IPS-NIHi7 (cell line): Measurements from ENCODE around the gene ZRANB1.

Experiments used
- DNase-seq: peaks from one replicate; pipeline ENCODE4 v3.0.0; 2012; ENCODE audit warnings: mixed read lengths; ENCODE audit errors: extremely low spot score

Gene ZRANB1

DNA sequence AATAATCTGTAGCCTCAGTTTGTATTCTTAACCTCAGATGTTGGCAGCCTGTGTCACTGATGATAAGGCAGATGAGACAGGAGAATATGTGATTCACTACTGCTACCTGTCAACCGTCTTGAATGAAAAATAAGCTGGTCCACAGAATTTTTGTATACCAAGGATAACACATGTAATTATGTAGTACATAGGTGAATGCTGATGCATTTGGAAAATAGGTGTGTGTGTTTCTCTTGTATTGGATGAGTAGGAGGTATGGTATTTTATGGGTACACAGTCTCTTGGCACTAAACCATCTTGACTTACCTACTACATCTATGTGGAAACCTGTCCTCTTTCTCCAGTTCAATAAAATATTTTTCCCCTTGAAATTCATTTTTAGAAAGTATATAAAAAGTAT, 20.7 kb upstream of the ZRANB1 start:
- no peak for DNase-seq

DNA sequence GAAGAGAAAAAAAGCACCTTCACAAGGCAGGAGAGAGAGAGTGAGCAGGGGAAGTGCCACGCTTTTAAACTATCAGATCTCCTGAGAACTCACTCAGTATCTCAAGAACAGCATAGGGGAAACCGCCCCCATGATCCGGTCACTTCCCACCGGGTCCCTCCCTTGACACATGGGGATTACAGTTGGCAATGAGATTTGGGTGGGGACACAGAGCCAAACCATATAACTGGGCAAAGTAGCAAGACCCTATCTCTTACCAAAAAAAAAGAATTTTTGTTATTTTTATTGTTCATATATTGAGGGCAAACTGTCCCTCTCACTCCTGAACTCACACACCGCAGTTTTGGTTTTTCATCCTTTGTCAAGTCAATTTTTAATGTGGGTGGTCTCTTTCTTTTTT, 18.2 kb upstream of the ZRANB1 start:
- no peak for DNase-seq

DNA sequence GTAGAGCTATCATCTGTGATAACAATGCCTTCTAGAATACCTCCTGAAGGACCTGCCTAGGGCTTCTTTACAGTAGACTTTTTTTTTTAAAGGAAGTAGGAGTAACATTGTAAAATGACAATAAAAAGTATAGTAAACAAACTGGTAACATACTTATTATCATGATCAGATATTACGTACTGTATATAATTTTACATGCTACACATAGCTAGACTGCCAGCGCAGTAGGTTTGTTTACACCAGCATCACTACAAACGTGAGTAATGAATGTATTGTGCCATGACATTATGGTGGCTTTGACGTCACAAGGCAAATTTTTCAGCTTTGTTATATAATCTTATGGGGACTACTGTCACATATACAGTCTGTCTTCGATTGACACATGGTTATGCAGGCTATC, 15.4 kb upstream of the ZRANB1 start:
- DNase-seq = no peak

DNA sequence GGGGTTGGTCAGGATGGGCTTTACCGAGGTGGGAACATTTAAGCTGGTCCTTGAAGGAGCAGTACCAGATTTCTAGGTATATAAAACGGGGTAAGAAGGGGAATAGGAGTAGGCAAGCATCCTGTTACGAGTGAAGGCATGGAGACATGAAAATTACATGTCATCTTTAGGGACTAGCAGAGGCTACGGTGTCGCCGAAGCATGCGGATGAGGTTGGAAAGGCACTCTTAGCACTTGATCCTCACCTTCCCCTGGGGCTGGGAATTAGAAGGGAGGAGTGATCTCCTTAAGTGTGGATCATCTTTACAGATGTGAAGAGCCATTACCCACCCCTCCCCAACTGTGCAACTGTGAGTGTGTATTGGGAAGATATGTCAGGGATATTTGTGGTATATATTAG, 13.8 kb upstream of the ZRANB1 start:
- DNase-seq = no peak

DNA sequence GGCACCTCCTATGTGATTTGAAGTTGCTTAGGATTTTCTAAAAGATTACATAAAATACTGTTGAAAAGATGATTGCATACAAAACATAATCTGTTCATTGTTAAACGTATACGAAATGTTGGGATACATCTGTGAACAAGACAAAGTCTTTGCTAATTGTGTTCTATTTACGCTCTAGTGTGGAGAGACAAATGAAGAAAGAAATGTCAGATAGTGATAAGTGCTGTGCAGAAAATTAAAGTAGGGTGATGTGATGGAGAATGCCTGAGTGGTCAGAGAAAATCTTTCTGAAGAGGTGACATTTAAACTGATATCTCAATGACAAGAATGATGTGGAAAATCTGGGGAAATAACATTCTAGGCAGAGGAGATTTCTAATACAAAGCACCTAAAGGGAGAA, 13.4 kb upstream of the ZRANB1 start:
- DNase-seq = no peak

DNA sequence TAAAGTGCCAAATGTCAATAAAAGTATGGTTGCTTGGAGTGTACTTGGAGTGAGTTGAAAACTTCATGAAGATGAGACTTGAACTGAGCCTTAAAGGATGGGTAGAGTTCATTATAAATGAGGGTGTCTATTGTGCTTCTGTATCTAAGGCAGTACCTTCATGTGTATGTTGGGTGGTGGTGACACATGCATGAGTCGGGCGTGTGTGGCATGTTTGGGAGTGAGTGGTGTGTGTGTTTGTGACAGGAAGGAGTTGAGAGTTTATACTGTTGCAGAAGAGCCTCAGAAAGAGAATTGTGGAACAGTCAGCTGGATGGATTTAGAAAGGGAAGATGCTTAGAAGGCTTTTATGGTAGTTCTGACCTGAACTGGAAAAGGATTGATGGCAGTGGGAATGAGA, 6.0 kb upstream of the ZRANB1 start:
- no peak for DNase-seq

DNA sequence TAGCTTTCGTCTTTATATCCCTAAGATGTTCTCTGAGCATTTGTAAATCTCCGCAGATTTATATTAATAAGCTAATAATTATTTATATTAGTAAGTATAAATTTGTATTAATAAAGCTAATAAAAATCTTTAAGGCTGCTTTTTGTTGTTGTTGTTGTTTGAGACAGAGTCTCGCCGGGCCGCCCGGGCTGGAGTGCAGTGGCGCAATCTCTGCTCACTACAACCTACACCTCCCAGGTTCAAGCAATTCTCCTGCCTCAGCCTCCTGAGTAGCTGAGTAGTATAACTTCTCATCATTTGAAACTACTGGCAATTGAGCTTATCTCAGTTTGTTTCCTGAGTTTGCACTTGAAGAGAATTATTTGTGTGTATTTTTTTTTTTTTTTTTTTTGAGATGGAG, 5.1 kb upstream of the ZRANB1 start:
- no peak for DNase-seq

DNA sequence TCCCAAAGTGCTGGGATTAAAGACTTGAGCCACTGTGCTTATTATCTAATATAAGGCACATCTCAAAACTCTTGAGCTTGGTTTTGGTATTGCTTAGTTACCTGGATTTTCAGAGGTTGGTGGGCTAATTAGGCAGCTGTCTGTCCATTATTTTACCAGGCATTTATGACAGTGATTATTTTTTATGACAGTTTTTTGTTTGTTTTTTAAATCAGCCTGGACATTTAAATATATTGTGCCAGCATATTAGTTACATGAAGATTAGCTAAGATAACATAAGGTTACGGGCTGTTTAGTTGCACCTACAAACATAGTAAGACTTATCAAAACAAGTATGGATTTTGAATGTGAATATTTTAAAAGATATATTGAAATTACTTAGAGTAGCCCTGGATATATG, 2.6 kb upstream of the ZRANB1 start:
- DNase-seq = no peak

DNA sequence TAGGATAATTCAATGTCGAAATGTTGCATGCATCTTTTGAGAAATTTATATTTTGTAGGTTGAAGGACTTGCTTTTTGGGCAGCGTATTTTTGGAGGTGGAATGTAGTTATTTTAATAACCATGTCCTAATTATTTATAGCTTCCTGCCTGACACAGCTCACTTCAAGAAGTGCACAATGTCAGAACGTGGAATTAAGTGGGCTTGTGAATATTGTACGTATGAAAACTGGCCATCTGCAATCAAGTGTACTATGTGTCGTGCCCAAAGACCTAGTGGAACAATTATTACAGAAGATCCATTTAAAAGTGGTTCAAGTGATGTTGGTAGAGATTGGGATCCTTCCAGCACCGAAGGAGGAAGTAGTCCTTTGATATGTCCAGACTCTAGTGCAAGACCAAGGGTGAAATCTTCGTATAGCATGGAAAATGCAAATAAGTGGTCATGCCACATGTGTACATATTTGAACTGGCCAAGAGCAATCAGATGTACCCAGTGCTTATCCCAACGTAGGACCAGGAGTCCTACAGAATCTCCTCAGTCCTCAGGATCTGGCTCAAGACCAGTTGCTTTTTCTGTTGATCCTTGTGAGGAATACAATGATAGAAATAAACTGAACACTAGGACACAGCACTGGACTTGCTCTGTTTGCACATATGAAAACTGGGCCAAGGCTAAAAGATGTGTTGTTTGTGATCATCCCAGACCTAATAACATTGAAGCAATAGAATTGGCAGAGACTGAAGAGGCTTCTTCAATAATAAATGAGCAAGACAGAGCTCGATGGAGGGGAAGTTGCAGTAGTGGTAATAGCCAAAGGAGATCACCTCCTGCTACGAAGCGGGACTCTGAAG, 620 bp downstream of the ZRANB1 start:
- no peak for DNase-seq

DNA sequence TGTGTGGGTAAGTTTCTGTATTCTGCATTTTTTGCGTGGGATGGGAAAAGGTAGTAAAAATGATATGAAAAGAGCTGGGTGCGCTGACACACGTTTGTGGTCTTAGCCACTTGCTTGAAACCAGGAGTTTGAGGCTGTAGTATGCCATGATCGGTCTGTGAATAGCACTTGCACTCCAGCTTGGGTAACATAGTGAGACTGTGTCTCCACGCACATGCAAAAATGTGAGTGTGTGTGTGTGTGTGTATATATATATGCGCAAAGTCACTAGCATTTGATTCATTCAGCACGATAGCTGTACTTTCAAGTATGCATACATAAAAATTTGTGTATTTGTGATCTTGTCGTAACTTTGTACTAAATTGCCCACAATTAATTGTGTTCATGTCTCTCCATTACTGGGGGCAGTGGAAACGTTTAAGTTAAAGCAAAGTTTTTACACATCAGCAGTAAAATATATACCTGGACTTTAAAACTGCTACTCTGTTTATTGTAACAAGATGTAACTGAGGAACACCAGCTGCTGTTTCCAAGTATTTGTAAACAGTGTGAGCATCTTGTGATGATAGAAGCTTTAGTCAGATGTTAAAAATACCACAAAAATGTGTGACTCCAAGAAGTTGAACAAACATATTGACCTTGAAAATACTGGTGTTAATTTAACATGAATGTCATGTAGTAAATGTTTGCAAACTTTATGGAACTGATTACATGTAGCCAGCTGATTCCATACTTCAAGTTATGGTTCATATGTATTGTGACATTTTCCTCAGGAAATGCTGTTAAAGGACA, 1.6 kb downstream of the ZRANB1 start:
- DNase-seq = no peak

DNA sequence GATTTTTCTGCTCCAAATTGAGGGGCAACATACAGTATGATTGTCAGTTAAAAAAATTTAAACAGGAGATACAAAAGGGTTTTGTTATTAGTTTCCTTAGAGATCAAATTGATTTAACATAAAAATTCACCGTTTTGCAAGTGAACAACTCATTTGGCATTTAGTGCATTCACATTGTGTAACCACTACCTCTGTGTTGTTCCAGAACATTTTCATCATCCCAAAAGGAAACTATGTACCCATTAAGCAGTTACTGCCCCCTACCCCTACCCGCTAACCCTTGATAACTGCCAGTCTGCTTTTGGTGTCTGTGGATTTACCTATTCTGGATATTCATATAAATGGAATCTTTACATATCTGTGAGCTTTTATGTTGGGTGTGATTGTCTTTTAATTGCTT, 3.1 kb downstream of the ZRANB1 start:
- no peak for DNase-seq

DNA sequence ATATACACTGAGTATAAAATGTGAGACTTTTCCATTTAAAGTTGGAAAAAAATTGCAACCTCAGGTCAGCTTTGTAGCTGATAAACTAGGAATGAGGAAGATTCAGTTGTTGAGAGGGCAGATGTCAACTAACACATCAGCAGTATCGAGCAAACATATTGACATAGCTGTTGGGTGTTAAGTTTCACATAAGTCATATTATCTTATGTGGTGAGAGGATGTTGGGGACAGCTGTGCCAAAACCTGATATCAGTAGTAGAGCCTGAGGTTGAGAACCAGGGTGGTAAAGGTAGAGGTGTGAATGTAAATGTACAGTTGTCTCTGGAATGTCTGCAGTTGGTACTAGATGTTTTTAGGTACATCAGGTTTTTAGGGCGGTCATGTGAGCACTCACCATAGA, 5.0 kb downstream of the ZRANB1 start:
- no peak for DNase-seq

DNA sequence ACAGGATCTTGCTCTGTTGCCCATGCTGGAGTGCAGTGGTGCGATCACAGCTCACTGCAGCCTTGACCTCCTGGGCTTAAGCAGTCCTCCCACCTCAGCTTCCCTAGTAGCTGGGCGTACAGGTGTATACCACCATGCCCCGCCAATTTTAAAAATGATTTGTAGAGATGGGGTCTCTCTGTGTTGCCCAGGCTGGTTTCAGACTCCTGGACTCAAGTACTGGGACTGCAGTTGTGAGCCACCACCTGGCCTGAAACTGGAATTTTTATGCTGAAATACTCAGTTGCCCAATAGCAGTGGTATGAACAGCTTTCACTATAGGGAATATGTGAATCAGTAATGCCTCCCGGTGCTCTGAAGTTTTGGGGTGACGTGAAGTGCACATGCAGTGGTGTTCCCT, 7.6 kb downstream of the ZRANB1 start:
- DNase-seq = no peak

DNA sequence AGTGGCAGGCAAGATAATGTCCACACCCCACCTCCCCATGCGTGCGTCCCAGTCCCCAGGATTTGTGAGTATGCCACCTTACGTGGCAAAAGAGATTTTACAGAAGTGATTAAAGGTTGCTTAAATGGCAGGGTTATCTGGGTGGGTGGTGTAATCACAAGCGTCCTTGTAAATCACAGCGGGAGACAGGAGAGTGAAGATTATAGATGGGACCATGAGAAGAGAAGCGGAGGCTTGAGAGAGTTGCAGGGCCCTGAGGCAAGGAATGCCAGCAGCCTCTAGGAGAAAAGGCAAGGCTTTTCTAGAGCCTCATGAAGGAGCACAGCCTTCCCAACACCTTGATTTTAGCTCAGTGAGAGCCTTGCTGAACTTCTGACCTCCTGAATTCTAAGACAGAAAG, 10.2 kb downstream of the ZRANB1 start:
- no peak for DNase-seq

DNA sequence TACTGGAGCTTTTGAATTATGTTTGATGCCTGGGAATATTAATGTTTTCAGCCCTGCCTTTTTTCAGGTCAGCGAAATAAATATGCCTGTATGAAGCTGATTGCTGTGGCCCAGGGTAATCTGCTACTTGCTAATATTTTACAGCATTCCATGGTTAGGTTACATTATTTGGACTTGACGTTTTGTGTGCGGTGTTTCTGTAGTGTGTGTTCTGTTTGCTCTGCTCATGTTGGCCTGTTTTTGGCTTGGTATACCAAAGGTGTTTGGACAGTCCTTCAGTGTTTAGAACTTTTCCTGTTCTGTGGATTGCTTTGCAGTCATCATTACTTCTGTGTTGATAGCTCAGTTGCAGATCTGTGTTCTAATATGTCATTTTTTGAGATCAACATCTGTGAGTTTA, 11.5 kb downstream of the ZRANB1 start:
- DNase-seq = no peak

DNA sequence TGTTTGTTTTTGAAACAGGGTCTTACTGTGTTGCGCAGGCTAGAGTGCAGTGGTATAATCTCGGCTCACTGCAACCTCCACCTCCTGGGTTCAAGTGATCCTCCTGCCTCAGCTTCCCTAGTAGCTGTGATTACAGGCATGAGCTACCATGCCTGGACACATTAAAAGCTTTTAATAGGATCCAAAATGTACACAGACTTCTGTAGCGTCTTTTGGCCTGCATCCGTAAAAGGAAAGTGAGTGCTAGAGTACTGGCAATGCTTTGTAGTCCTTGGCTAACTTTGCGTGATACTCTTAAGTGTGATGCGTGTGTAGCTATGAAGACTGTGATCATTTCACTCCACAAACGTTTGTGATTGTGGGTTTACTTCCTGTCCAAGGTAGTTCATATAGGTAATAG, 13.3 kb downstream of the ZRANB1 start:
- DNase-seq = no peak

DNA sequence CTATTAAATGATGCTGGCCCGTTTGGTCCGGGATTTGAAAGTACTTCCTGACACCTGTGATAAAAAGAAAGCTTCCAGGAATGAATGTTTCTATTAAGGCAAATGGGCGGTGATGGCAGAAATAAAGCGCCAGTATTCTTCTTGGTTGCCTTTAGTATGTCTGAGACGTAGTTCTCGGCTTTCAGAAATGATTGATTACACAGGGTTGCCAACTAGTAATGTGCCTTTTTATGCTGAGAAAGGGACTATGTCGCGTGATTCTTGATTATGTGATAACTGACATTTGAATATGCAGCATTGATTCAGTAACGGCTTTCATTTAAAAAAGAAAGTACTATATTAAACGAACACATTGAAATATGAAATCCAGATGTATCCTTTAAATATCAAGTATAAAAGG, 13.9 kb downstream of the ZRANB1 start:
- no peak for DNase-seq

DNA sequence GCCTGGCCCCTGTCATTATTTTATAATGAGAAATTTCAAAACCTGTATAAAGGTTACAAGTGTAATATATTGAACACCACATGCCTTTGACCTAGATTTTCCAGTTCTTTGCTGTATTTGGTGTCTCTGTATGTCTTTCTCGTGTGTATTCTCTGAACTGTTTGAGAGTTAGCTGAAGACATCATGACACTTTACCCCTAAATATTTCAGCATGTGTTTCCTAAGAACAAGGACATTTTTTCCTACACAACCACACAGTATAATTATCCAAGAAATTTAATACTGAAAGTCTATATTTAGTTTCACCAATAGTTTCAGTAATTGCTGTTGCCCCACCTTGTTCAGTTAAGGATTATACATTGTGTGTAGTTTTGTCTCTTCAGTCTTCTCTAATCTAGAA, 14.8 kb downstream of the ZRANB1 start:
- DNase-seq = no peak

DNA sequence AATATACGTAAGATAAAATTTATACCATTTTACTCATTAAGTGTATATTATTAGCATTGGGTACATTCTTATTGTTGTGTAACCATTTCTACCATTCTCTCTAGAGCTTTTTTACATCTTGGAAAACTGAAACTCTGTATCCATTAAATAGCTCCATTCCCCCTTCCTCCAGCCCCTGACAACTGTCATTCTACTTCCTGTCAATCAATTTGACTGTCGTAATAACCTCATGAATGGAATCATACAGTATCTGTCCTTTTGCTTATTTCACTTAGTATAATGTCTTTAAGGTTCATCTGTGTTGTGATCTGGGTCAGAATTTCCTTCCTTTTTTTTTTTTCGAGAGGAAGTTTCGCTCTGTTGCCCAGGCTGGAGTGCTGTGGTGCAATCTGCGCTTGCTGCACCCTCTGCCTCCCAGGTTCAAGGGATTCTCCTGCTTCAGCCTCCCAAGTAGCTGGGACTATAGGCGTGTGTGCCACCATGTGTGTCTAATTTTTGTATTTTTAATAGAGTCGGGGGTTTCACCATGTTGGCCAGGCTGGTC, 15.6 kb downstream of the ZRANB1 start:
- DNase-seq = no peak

DNA sequence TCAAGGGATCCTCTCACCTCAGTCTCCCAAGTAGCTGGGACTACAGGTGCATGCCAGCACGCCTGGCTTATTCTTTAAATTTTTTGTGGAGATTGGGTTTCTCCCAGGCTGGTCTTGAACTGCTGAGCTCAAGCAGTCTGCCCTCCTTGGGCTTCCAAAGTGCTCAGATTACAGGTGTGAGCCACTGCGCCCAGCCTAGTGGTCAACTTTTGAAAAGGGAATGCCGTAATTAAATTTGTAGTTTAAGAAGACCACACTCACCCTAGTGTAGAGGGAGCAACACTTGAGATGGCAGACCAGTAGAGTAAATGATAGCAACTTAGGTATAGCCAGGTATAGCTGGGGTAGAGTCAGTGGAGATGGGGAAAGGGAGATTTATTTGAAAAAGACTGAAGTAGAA, 17.6 kb downstream of the ZRANB1 start:
- DNase-seq = no peak

DNA sequence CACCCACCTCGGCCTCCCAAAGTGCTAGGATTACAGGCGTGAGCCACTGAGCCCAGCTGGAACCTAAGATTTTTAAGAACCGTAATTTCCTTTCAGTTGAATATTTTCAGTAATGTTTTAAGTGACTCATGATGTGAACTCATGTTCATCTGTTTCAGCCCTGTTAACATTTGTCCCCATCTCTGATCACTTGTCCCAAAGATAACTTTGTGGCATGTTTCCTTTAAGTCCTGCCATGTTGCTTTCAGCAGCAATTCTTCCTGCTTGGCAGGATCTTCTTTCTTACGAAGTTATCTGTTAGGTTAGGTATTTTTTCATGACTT, 19.3 kb downstream of the ZRANB1 start:
- DNase-seq = no peak

DNA sequence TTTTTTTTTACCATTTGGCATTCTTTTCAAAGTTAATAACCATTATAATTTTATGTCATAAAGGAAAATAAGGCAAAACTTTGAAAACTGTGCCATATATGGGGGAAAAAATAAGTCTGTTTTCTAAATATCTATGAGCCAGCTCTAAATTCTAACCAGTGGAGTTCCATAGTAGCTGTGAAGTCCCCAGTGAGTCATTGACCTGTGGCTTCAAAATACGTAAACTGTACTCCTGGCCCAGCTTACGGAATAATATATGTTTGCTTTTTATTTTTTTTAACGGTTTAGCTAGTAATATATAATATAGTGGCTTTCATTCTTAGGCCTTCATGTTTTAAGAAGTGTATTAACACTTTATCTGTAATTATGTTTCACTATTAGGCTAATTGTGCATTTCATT, 20.5 kb downstream of the ZRANB1 start:
- DNase-seq = no peak
